PFSK-1 (cell line): ENCODE measurements around the gene CPPED1.

Experiments used
- FOXP2 ChIP-seq: optimal IDR thresholded peaks from 2 replicates; pipeline ENCODE3; 2011; ENCODE audit warnings: borderline replicate concordance, control low read depth, inconsistent platforms; ENCODE audit not compliant: insufficient read depth; ENCODE audit errors: extremely low read length, extremely low read depth
- POLR2AphosphoS5 ChIP-seq: IDR thresholded peaks from 2 replicates; pipeline ENCODE4 v1.6.1; 2012; ENCODE audit warnings: low read depth, mild to moderate bottlenecking, control low read depth, low read length, moderate library complexity
- SIN3A ChIP-seq: IDR thresholded peaks from 2 replicates; pipeline ENCODE4 v1.6.1; 2012; ENCODE audit warnings: mild to moderate bottlenecking, low read length, moderate library complexity, borderline replicate concordance; ENCODE audit not compliant: insufficient read depth
- TAF1 ChIP-seq: IDR thresholded peaks from 2 replicates; pipeline ENCODE4 v1.6.1; 2012; ENCODE audit warnings: low read length, control low read depth, borderline replicate concordance; ENCODE audit not compliant: insufficient read depth
- TF ChIP-seq, protein P1 (sequence below), 2 experiments: IDR thresholded peaks; 2 replicates each; pipeline versions ENCODE4 v1.6.1 to v1.8.0; 2011 to 2012; ENCODE audit warnings: low read depth in 2 of 2, low read length in 2 of 2, control low read depth in 1 of 2, inconsistent platforms in 1 of 2, mild to moderate bottlenecking in 1 of 2, moderate library complexity in 1 of 2; ENCODE audit not compliant: insufficient read depth in 1 of 2

CPPED1 gene

DNA sequence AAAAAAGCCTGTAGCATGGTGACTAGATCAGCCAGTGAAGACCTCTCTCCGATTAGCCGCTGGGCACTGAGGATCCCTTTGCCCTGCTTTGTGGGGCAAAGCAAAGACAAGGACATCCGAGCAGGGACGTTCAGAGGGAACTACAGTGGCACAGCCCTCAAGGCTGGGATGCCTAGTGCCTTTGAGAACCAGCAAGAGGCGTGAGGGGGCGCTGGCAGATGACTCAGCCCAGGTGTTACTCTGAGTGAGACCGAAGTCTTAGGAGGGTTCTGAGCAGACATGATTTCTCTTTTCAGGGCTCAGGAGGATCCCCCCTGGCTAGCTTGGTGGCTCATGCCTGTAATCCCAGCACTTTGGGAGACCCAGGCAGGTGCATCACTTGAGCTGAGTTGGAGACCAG, 178.6 kb downstream of the CPPED1 start:
- no peak for TF ChIP-seq FOXP2
- no peak for TF ChIP-seq TAF1
- no peak for TF ChIP-seq SIN3A
- no peak for TF ChIP-seq POLR2AphosphoS5
- TF ChIP-seq, protein P1, sequence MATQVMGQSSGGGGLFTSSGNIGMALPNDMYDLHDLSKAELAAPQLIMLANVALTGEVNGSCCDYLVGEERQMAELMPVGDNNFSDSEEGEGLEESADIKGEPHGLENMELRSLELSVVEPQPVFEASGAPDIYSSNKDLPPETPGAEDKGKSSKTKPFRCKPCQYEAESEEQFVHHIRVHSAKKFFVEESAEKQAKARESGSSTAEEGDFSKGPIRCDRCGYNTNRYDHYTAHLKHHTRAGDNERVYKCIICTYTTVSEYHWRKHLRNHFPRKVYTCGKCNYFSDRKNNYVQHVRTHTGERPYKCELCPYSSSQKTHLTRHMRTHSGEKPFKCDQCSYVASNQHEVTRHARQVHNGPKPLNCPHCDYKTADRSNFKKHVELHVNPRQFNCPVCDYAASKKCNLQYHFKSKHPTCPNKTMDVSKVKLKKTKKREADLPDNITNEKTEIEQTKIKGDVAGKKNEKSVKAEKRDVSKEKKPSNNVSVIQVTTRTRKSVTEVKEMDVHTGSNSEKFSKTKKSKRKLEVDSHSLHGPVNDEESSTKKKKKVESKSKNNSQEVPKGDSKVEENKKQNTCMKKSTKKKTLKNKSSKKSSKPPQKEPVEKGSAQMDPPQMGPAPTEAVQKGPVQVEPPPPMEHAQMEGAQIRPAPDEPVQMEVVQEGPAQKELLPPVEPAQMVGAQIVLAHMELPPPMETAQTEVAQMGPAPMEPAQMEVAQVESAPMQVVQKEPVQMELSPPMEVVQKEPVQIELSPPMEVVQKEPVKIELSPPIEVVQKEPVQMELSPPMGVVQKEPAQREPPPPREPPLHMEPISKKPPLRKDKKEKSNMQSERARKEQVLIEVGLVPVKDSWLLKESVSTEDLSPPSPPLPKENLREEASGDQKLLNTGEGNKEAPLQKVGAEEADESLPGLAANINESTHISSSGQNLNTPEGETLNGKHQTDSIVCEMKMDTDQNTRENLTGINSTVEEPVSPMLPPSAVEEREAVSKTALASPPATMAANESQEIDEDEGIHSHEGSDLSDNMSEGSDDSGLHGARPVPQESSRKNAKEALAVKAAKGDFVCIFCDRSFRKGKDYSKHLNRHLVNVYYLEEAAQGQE (IDR thresholded peaks at IDR 0.05; ENCODE audit: insufficient read depth in 1 of 2, low read depth in 2 of 2, low read length in 2 of 2), result no peak

DNA sequence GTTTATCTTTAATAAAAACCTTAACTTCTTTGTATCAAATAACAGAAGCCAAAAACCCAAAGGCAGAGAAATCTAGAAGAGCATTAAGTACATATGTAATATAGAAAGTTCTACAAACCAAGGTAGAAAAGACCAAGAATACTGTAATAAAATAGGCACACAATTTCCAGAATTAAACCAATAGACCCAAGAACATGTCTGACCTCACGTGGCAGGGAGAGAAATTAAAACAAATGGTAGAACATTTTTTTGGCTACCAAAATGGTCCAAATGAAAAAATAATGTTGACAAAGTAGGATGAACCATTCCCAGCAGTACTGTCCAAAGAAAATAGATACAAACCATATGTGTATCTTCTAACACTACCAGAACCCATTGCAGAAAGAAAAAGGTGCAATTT, 183.5 kb downstream of the CPPED1 start:
- TF ChIP-seq TAF1, result no peak
- TF ChIP-seq SIN3A, result no peak
- TF ChIP-seq, protein P1 (IDR thresholded peaks at IDR 0.05; ENCODE audit: insufficient read depth in 1 of 2, low read depth in 2 of 2, low read length in 2 of 2), result no peak
- TF ChIP-seq FOXP2, result no peak
- TF ChIP-seq POLR2AphosphoS5, result no peak

DNA sequence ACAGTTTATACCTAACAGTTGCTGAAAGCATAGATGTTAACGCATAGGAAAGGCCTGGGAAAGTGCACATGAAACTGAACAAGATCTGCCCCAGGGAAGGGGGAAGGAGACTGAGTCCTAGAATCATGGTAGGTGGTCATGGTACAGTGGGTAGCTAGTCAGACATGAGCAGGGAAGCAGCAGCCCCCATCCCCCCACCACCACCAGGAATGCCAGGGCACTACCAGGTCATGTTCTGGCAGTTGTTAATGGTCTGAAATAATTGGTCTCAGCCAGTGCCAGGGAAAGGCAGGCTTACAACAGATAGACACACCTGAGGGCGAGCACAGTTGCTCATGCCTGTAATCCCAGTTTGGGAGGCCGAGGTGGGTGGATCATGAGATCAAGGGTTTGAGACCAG, 185.2 kb downstream of the CPPED1 start:
- TF ChIP-seq FOXP2 (no peak), TAF1 (no peak)

DNA sequence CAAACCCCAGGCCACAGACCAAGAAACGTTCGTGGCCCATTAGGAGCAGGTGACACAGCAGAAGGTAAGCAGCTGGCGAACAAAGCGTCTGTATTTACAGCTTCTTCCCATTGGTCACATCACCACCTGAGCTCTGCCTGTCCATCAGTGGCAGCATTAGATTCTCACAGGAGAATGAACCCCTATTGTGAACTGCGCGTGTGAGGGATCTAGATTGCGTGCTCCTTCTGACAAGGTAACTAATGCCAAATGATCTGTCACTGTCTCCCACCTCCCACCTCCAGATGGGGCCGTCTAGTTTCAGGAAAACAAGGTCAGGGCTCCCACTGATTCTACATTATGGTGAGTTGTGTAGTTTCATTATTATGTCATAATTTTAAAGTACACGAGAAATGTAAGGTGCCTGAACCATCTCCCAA, 186.3 kb downstream of the CPPED1 start:
- TF ChIP-seq POLR2AphosphoS5 (no peak), TAF1 (no peak), SIN3A (no peak), FOXP2 (no peak)
- TF ChIP-seq, protein P1 (IDR thresholded peaks at IDR 0.05; ENCODE audit: insufficient read depth in 1 of 2, low read depth in 2 of 2, low read length in 2 of 2), result no peak

DNA sequence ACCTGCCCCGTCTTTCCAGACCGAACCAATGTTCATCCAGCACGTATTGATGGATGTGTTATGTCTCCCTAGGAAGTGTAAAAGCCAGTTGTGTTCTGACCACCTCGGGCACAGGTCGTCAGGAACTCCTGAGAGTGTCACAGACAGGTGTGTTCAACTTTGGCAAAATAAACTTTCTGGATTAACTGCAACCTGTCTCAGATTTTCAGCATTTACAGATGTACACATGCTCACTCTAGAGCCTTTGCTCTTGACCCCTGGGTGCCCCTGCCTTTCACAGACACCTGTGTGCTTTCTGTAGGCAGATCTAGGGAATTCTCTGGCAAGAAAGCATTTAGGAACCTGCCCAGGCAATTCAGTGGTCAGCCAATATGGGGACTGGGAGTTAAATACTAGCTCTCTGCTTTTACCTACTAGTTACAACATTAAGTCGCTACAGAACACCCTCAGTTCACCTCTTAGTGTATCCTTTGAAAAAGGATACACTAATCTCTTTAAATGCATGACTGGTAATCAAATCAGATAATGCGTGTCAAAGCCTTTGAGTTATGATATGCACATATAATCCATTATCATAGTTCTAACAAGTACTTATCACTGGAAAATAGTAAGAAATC, 188.9 kb downstream of the CPPED1 start:
- TF ChIP-seq TAF1 (no peak), POLR2AphosphoS5 (no peak), SIN3A (no peak), FOXP2 (no peak)
- TF ChIP-seq, protein P1 (IDR thresholded peaks at IDR 0.05; ENCODE audit: insufficient read depth in 1 of 2, low read depth in 2 of 2, low read length in 2 of 2), result no peak
